H1 (cell line): Measurements from ENCODE around the gene UBL4B. TPM values are rescaled to one million over a fixed set of nuclear protein-coding genes. Genes with fewer than 3 reads are reported as not detected.

Experiments
- CTCF ChIA-PET: fragments of 300-600 bp; sonication (Branson Sonifier 250); formaldehyde crosslinking; loops from one replicate; lab custom pipeline; 2021; ENCODE audit not compliant: partially characterized antibody; lab: Charles Lee
- POLR2A ChIA-PET: fragments of 300-600 bp; sonication (Branson Sonifier 250); formaldehyde crosslinking; loops from one replicate; lab custom pipeline; 2021; ENCODE audit warnings: inconsistent platforms; ENCODE audit not compliant: partially characterized antibody; lab: Charles Lee
- DNase-seq, 2 experiments: peaks; one replicate each; pipeline versions ENCODE4 v3.0.0 to v3.0.0-alpha.2; 2010 to 2022; ENCODE audit warnings: low spot score in 2 of 2, low read depth in 1 of 2, mixed read lengths in 1 of 2
- FAIRE-seq: peaks from 2 replicates; lab custom pipeline; 2011; peaks lifted over from hg19 to GRCh38; lab: Jason Lieb, UNC
- H2AFZ ChIP-seq: 2 replicates; pipeline ENCODE4 v1.8.1; 2012; ENCODE audit warnings: low read length, inconsistent platforms
- H2AK5ac ChIP-seq: 2 replicates; pipeline ENCODE4 v1.6.1; 2013; ENCODE audit warnings: low read depth, low read length
- H2BK120ac ChIP-seq: replicated peaks from 2 replicates; pipeline ENCODE3; 2013; ENCODE audit warnings: low read depth, low read length, inconsistent platforms
- H2BK12ac ChIP-seq: 2 replicates; pipeline ENCODE4 v1.6.1; 2013; ENCODE audit warnings: low read depth, low read length
- H2BK15ac ChIP-seq: 2 replicates; pipeline ENCODE4 v1.6.1; 2013; ENCODE audit warnings: low read length
- H2BK20ac ChIP-seq: 2 replicates; pipeline ENCODE4 v1.6.1; 2013; ENCODE audit warnings: low read length
- H2BK5ac ChIP-seq: 2 replicates; pipeline ENCODE4 v1.6.1; 2013; ENCODE audit warnings: low read depth, low read length
- H3K14ac ChIP-seq: 2 replicates; pipeline ENCODE4 v1.6.1; 2013; ENCODE audit warnings: inconsistent platforms; ENCODE audit not compliant: insufficient read length
- H3K18ac ChIP-seq: 2 replicates; pipeline ENCODE4 v1.6.1; 2013; ENCODE audit warnings: low read length; ENCODE audit errors: extremely low read depth
- H3K23ac ChIP-seq: 2 replicates; pipeline ENCODE4 v1.6.1; 2013; ENCODE audit warnings: inconsistent platforms; ENCODE audit not compliant: insufficient read length
- H3K23me2 ChIP-seq: 2 replicates; pipeline ENCODE4 v1.6.1; 2013; ENCODE audit warnings: low read depth, low read length
- H3K27ac ChIP-seq: 2 replicates; pipeline ENCODE4 v1.6.1; 2011; ENCODE audit warnings: low read depth, low read length, inconsistent platforms
- H3K27me3 ChIP-seq, 4 experiments: replicated peaks in 1 of 4; 1 replicate in 1 of 4; 2 replicates in 3 of 4; pipeline versions ENCODE4 v1.6.1 to v1.8.1; 2011 to 2013; ENCODE audit warnings: low read length in 3 of 4, mild to moderate bottlenecking in 3 of 4, inconsistent platforms in 2 of 4, mixed read lengths in 2 of 4, moderate library complexity in 1 of 4; ENCODE audit not compliant: control insufficient read depth in 3 of 4, insufficient read depth in 3 of 4; ENCODE audit errors: extremely low read depth in 1 of 4
- H3K36me3 ChIP-seq, 4 experiments: 2 replicates each; pipeline versions ENCODE4 v1.6.1 to v1.8.1; 2011 to 2013; ENCODE audit warnings: mild to moderate bottlenecking in 4 of 4, low read length in 3 of 4, moderate library complexity in 2 of 4, control low read depth in 1 of 4, inconsistent platforms in 1 of 4; ENCODE audit not compliant: insufficient read depth in 4 of 4, control insufficient read depth in 2 of 4
- H3K4ac ChIP-seq: replicated peaks from 2 replicates; pipeline ENCODE3; 2013; ENCODE audit warnings: low read length, low read depth, mixed read lengths, inconsistent platforms; ENCODE audit not compliant: insufficient read length
- H3K4me1 ChIP-seq, 4 experiments: replicated peaks in 1 of 4; 1 replicate in 1 of 4; 2 replicates in 3 of 4; pipeline versions ENCODE4 v1.6.1 to v1.8.1; 2011 to 2013; ENCODE audit warnings: low read length in 3 of 4, inconsistent platforms in 2 of 4, mixed read lengths in 1 of 4; ENCODE audit not compliant: insufficient read depth in 4 of 4, control insufficient read depth in 3 of 4
- H3K4me2 ChIP-seq, 2 experiments: 2 replicates each; pipeline versions ENCODE4 v1.6.1 to v1.8.1; 2011 to 2013; ENCODE audit warnings: low read depth in 2 of 2, low read length in 2 of 2, control low read depth in 1 of 2, inconsistent platforms in 1 of 2, mild to moderate bottlenecking in 1 of 2; ENCODE audit not compliant: insufficient read depth in 1 of 2
- H3K4me3 ChIP-seq, 4 experiments: fragments of 200-600, 300-600 bp in 1 of 4; sonication (generic), shearing (Covaris generic), sonication (Bioruptor Twin) in 1 of 4; 2 replicates each; pipeline versions ENCODE4 v1.5.1 to v1.8.1; 2011 to 2016; ENCODE audit warnings: low read length in 4 of 4, low read depth in 3 of 4, control low read depth in 2 of 4, inconsistent platforms in 2 of 4, mild to moderate bottlenecking in 2 of 4, mixed read lengths in 1 of 4, moderate library complexity in 1 of 4; ENCODE audit not compliant: insufficient read depth in 2 of 4; ENCODE audit errors: extremely low read depth in 1 of 4
- H3K56ac ChIP-seq: replicated peaks from 2 replicates; pipeline ENCODE3; 2013; ENCODE audit warnings: low read depth, mild to moderate bottlenecking, mixed read lengths, low read length, inconsistent platforms; ENCODE audit not compliant: insufficient read length
- H3K79me1 ChIP-seq: 2 replicates; pipeline ENCODE4 v1.6.1; 2013; ENCODE audit warnings: low read depth, low read length, control low read depth
- H3K79me2 ChIP-seq, 2 experiments: 2 replicates each; pipeline versions ENCODE4 v1.6.1 to v1.8.1; 2012 to 2013; ENCODE audit warnings: low read length in 2 of 2, mild to moderate bottlenecking in 2 of 2, inconsistent platforms in 1 of 2; ENCODE audit not compliant: insufficient read depth in 2 of 2, control insufficient read depth in 1 of 2
- H3K9ac ChIP-seq, 4 experiments: replicated peaks in 1 of 4; 1 replicate in 1 of 4; 2 replicates in 3 of 4; pipeline versions ENCODE4 v1.6.1 to v1.8.1; 2011 to 2013; ENCODE audit warnings: low read depth in 3 of 4, low read length in 3 of 4, control low read depth in 2 of 4, mild to moderate bottlenecking in 2 of 4, moderate library complexity in 2 of 4, inconsistent platforms in 1 of 4; ENCODE audit errors: extremely low read depth in 1 of 4
- H3K9me3 ChIP-seq, 2 experiments: 2 replicates each; pipeline versions ENCODE4 v1.6.1 to v1.8.1; 2012 to 2013; ENCODE audit warnings: mild to moderate bottlenecking in 2 of 2, moderate library complexity in 2 of 2, control low read depth in 1 of 2, inconsistent platforms in 1 of 2, low read depth in 1 of 2, low read length in 1 of 2, mixed read lengths in 1 of 2; ENCODE audit not compliant: insufficient read depth in 2 of 2
- H4K20me1 ChIP-seq, 2 experiments: replicated peaks in 1 of 2; 2 replicates each; pipeline versions ENCODE3 to v1.8.1; 2011 to 2013; ENCODE audit warnings: inconsistent platforms in 2 of 2, low read length in 2 of 2, mild to moderate bottlenecking in 1 of 2; ENCODE audit not compliant: insufficient read depth in 2 of 2, control insufficient read depth in 1 of 2
- H4K5ac ChIP-seq: 2 replicates; pipeline ENCODE4 v1.6.1; 2013; ENCODE audit warnings: low read length, low read depth, mixed read lengths, inconsistent platforms; ENCODE audit not compliant: insufficient read length
- H4K8ac ChIP-seq: 2 replicates; pipeline ENCODE4 v1.8.0; 2013; ENCODE audit warnings: mild to moderate bottlenecking, moderate library complexity, low read length, inconsistent platforms; ENCODE audit not compliant: insufficient read depth; ENCODE audit errors: extremely low read depth
- H4K91ac ChIP-seq: replicated peaks from 2 replicates; pipeline ENCODE3; 2013; ENCODE audit warnings: low read length, mixed read lengths, inconsistent platforms; ENCODE audit not compliant: insufficient read length
- BACH1 ChIP-seq: IDR thresholded peaks from 2 replicates; pipeline ENCODE4 v1.6.1; 2012; ENCODE audit warnings: low read length, improper control_type of control experiment
- EZH2 ChIP-seq: fragments of 200-600 bp; sonication (generic); IDR thresholded peaks from 2 replicates; pipeline ENCODE4 v1.7.1; 2012; ENCODE audit warnings: low read depth, mild to moderate bottlenecking, moderate library complexity, low read length, inconsistent platforms; ENCODE audit not compliant: severe bottlenecking
- HDAC2 ChIP-seq, 2 experiments: fragments of 300-600 bp in 1 of 2; sonication (generic) in 1 of 2; IDR thresholded peaks; 2 replicates each; pipeline ENCODE4 v1.6.1; 2011 to 2012; ENCODE audit warnings: low read depth in 2 of 2, low read length in 2 of 2, mild to moderate bottlenecking in 2 of 2, moderate library complexity in 2 of 2, borderline replicate concordance in 1 of 2, inconsistent platforms in 1 of 2
- KDM5A ChIP-seq: fragments of 200-600 bp; IDR thresholded peaks from 2 replicates; pipeline ENCODE4 v1.7.1; 2012; ENCODE audit warnings: mild to moderate bottlenecking, low read length, inconsistent platforms, mixed read lengths
- POU5F1 ChIP-seq: IDR thresholded peaks from 2 replicates; pipeline ENCODE4 v1.6.1; 2011; ENCODE audit warnings: low read depth, mild to moderate bottlenecking, low read length, moderate library complexity
- RAD21 ChIP-seq, 2 experiments: IDR thresholded peaks in 1 of 2; conservative IDR thresholded peaks in 1 of 2; 2 replicates each; pipeline ENCODE4 v1.6.1; 2011; ENCODE audit warnings: low read depth in 2 of 2, low read length in 2 of 2, improper control_type of control experiment in 1 of 2, inconsistent platforms in 1 of 2, mild to moderate bottlenecking in 1 of 2, moderate library complexity in 1 of 2
- SP4 ChIP-seq: IDR thresholded peaks from 2 replicates; pipeline ENCODE4 v1.6.1; 2012; ENCODE audit warnings: low read length, inconsistent platforms
- TAF7 ChIP-seq: optimal IDR thresholded peaks from 2 replicates; pipeline ENCODE3; 2011; ENCODE audit warnings: low read depth, mild to moderate bottlenecking, inconsistent platforms, low read length, moderate library complexity, borderline replicate concordance
- USF2 ChIP-seq: IDR thresholded peaks from 2 replicates; pipeline ENCODE4 v1.6.1; 2011; ENCODE audit warnings: low read length, improper control_type of control experiment
- YY1 ChIP-seq: IDR thresholded peaks from 2 replicates; pipeline ENCODE4 v1.6.1; 2011; ENCODE audit warnings: low read depth, mild to moderate bottlenecking, low read length
- WGBS, 2 experiments: shearing (Covaris generic) in 1 of 2; methylation state at CpG; one replicate each; pipeline versions ENCODE4 v1.1.6 to v1.1.7; 2013 to 2015; ENCODE audit warnings: low lambda C conversion rate in 2 of 2, mixed read lengths in 2 of 2, inconsistent platforms in 1 of 2, low coverage in 1 of 2, missing lambda C conversion rate in 1 of 2; ENCODE audit not compliant: insufficient replicate concordance in 2 of 2, insufficient coverage in 1 of 2, insufficient read length in 1 of 2; ENCODE audit errors: extremely low coverage in 1 of 2, missing lambda C conversion rate in 1 of 2; 5-methylcytosine and 5-hydroxymethylcytosine counted together
- polyA plus RNA-seq, 7 experiments: library from polyadenylated mRNA; depleted of rRNA in 3 of 7; stranded (reverse) in 5 of 7; unstranded in 2 of 7; fragments of >200 nt in 5 of 7; fragments of 200-250 nt in 2 of 7; gene quantifications; 1 replicate in 5 of 7; 2 replicates in 1 of 7; 4 replicates in 1 of 7; pipeline versions ENCODE4 v1.2.1 to v1.2.3, GENCODE V29; 2011 to 2013; ENCODE audit warnings: missing spikeins in 2 of 7, mixed read lengths in 2 of 7
- total RNA-seq: library from RNA; stranded (reverse); fragmentation: NEBNext Ultra II Directional; extraction: Animal tissue kit (Norgen Biotek cat#: 25700); gene quantifications from 2 replicates; pipeline ENCODE4 v1.2.1, GENCODE V29; 2021

The UBL4B gene
- total and polyA plus RNA-seq, 2 of the 8 experiments (the other 6 are each of a cell fraction or from before 2014, with no cell fraction given), result 0.11 TPM; not detected in 1

GRCh38 chr1:110155878-110156522, 43.8 kb downstream of the UBL4B start:
- POLR2A ChIA-PET, result no interaction called here
- H3K27me3 ChIP-seq, result peaks cover 16 to 44% (median 34%) of the 10 kb centered on the region in 4 experiments
- no peaks in the 10 kb centered on the region for H3K79me2 ChIP-seq
- no peak overlapping the region for H3K18ac ChIP-seq
- H3K79me1 ChIP-seq, result no peaks in the 10 kb centered on the region
- CTCF ChIA-PET, result interaction anchor here (0.6 to 3.6 kb wide), 11 partner anchors 8 to 304 kb away, joined by 3 to 13 read pairs (median 3); no protein-coding TSS in a partner anchor
- H3K27ac ChIP-seq, result no peak overlapping the region
- H3K4me2 ChIP-seq, result no peak overlapping the region
- H2BK20ac ChIP-seq, result no peak overlapping the region
- no peak overlapping the region for H3K9ac ChIP-seq
- H4K20me1 ChIP-seq, result peaks cover 5 to 7% of the 10 kb centered on the region in 2 experiments
- no peaks in the 10 kb centered on the region for H3K36me3 ChIP-seq
- H3K4me3 ChIP-seq, result no peak overlapping the region
- no peaks in the 10 kb centered on the region for H3K9me3 ChIP-seq
- no peak overlapping the region for H4K91ac ChIP-seq
- H3K23me2 ChIP-seq, result peaks cover 5% of the 10 kb centered on the region; the same call in 1 of the 2 replicates
- H2BK12ac ChIP-seq, result no peak overlapping the region
- DNase-seq (peak in 1 of 2 experiments; percentile 94), FAIRE-seq (no peak)
- H2BK120ac ChIP-seq, result no peak overlapping the region
- H4K8ac ChIP-seq, result no peak overlapping the region
- no peak overlapping the region for H3K56ac ChIP-seq
- H2BK5ac ChIP-seq, result no peak overlapping the region
- H3K4me1 ChIP-seq, result no peaks in the 10 kb centered on the region
- no peak overlapping the region for H2AFZ ChIP-seq
- H3K4ac ChIP-seq, result no peak overlapping the region
- H2AK5ac ChIP-seq, result no peak overlapping the region
- H2BK15ac ChIP-seq, result no peak overlapping the region
- H4K5ac ChIP-seq, result no peak overlapping the region
- H3K23ac ChIP-seq, result no peak overlapping the region
- no peak overlapping the region for H3K14ac ChIP-seq
- 55% methylated on average over 7 of the region's 7 CpGs; no CpG with 5 or more reads in 1 of the 2 experiments for WGBS, 2 experiments
- TF ChIP-seq KDM5A (no peak), BACH1 (no peak), YY1 (peak; percentile 34; the same call in 1 of the 2 replicates), TAF7 (peak; percentile 42), HDAC2 (IDR thresholded peaks at IDR 0.05; ENCODE audit: borderline replicate concordance in 1 of 2, low read depth in 2 of 2, low read length in 2 of 2) (0 out of 4 replicates have a peak, but pooled peaks of 1 of the 2 experiments have one; percentile 39), USF2 (no peak), POU5F1 (no peak), SP4 (no peak), RAD21 (IDR thresholded peaks at IDR 0.05 in 1 of 2, conservative IDR thresholded peaks at IDR 0.05 in 1 of 2; ENCODE audit: low read depth in 2 of 2, low read length in 2 of 2) (0 out of 4 replicates have a peak, but pooled peaks of 1 of the 2 experiments have one; percentile 13), EZH2 (no peak)
